ENCODE results near the gene NEU4.
"Not testable (repeated sequence)": the region's sequence is repeated elsewhere in the genome, so short reads cannot be mapped to it uniquely, and the experiment has no call there.

Gene NEU4

DNA sequence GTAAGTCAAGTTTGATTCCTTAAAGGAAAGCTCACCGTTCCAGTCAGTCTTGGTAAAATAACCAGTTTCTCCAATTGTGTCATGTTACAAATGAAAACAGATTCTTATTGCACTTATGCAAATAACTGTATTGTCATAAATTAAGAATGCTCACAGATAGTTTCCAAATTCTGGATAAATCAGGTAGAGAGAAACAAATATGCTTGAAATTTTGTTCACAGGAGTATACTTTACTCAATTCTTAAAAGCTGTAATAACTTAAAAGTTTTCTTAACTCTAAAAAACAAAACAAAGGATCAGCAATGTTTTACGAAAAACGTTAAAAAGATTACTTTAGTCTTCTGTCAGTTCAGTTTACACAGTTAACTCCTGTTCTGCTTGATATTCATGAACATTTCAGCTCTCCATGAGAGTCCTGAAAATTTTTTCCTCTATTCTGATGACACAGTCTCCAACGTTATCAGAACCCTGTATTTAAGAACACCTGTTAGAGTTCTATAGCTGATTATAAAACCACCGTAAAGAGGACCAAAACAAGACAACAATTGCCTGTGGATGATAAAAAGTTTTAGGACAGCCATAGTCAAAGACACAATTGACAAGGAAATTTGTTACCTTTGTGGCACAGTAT, 27.9 kb upstream of the NEU4 start:
- no peak overlapping the region for H3K27ac ChIP-seq (ENCODE audit: low read depth, low read length, poor library complexity, severe bottlenecking)
- H2AFZ ChIP-seq (ENCODE audit: low read length), result no peak overlapping the region

DNA sequence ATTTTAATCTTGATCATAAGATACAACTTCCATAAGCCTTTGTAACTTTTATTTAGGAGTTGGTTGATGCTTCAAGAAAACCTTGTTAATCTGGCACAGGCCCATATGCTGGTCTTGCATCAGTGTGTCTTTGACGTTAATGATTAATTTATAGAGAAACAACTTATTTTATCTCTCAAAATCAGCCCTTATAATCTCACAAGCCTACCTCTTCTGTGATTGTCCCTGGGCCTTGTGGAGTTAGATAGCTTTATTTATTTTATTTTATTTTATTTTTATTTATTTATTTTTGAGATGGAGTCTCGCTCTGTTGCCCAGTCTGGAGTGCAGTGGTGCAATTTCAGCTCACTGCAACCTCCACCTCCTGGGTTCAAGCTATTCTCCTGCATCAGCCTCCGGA, 26.9 kb upstream of the NEU4 start:
- H3K27ac ChIP-seq (ENCODE audit: low read depth, low read length, poor library complexity, severe bottlenecking); H2AFZ ChIP-seq (ENCODE audit: low read length); H3K4me1 ChIP-seq (ENCODE audit: insufficient read depth, low read length, severe bottlenecking); H3K4me2 ChIP-seq (ENCODE audit: low read length); H3K9ac ChIP-seq (ENCODE audit: low read length); H3K9me2 ChIP-seq (ENCODE audit: low read depth, low read length); H3K4me3 ChIP-seq (ENCODE audit: low read depth, low read length, poor library complexity, severe bottlenecking); H3K36me3 ChIP-seq (ENCODE audit: insufficient read depth, low read length); H3K9me3 ChIP-seq (ENCODE audit: low read length); H3K27me3 ChIP-seq (ENCODE audit: insufficient read depth, low read length); H3K79me2 ChIP-seq (ENCODE audit: insufficient read depth, low read length); H3F3A ChIP-seq (ENCODE audit: insufficient read depth, low read length); H4K20me1 ChIP-seq (ENCODE audit: insufficient read depth, low read length): not testable (repeated sequence)

More for the DNA sequence above, 27.9 kb upstream of the NEU4 start:
- no peak overlapping the region for H3K4me3 ChIP-seq (ENCODE audit: low read depth, low read length, poor library complexity, severe bottlenecking)
- no peak overlapping the region for H3K4me2 ChIP-seq (ENCODE audit: low read length)
- H3K9me2 ChIP-seq (ENCODE audit: low read depth, low read length), result no peaks in the 10 kb centered on the region
- H3K36me3 ChIP-seq (ENCODE audit: insufficient read depth, low read length), result no peaks in the 10 kb centered on the region; the same call in 1 of the 2 replicates
- H3K4me1 ChIP-seq (ENCODE audit: insufficient read depth, low read length, severe bottlenecking), result no peaks in the 10 kb centered on the region
- no peak for TF ChIP-seq EZH2 (IDR thresholded peaks at IDR 0.05; ENCODE audit: borderline replicate concordance, low read length)
- TF ChIP-seq, protein P1, sequence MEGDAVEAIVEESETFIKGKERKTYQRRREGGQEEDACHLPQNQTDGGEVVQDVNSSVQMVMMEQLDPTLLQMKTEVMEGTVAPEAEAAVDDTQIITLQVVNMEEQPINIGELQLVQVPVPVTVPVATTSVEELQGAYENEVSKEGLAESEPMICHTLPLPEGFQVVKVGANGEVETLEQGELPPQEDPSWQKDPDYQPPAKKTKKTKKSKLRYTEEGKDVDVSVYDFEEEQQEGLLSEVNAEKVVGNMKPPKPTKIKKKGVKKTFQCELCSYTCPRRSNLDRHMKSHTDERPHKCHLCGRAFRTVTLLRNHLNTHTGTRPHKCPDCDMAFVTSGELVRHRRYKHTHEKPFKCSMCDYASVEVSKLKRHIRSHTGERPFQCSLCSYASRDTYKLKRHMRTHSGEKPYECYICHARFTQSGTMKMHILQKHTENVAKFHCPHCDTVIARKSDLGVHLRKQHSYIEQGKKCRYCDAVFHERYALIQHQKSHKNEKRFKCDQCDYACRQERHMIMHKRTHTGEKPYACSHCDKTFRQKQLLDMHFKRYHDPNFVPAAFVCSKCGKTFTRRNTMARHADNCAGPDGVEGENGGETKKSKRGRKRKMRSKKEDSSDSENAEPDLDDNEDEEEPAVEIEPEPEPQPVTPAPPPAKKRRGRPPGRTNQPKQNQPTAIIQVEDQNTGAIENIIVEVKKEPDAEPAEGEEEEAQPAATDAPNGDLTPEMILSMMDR (IDR thresholded peaks at IDR 0.05; ENCODE audit: low read length), result no peak
- no peaks in the 10 kb centered on the region for H3F3A ChIP-seq (ENCODE audit: insufficient read depth, low read length)
- H3K79me2 ChIP-seq (ENCODE audit: insufficient read depth, low read length), result no peaks in the 10 kb centered on the region
- no peaks in the 10 kb centered on the region; the same call in none of the 2 replicates for H3K27me3 ChIP-seq (ENCODE audit: insufficient read depth, low read length)
- no peaks in the 10 kb centered on the region for H4K20me1 ChIP-seq (ENCODE audit: insufficient read depth, low read length)
- H3K9ac ChIP-seq (ENCODE audit: low read length), result no peak overlapping the region
- peaks cover 10% of the 10 kb centered on the region; the same call in 1 of the 2 replicates for H3K9me3 ChIP-seq (ENCODE audit: low read length)

DNA sequence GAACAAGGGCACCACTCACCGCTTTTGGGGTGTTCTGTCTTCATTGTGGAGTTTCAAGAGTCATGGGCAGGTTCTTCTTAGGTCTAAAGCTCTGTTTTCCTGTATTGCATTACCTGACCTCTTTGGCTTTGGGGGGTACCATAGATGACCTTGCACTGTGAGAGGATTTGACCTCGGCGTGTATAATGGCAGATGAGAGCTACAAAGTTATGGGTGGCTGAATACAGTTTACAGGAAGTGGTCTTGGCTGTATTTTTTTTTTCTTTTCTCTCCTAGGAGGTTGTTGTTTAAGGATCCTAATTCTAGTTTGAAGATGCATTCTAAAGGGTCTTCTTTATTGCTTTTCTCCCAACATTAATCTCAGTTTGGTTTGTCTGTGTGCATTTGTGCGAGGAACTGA, 20.9 kb upstream of the NEU4 start:
- Histone ChIP-seq H3K9me2 (ENCODE audit: low read depth, low read length) (no peaks in the 10 kb centered on the region), H3K36me3 (ENCODE audit: insufficient read depth, low read length) (no peaks in the 10 kb centered on the region; the same call in 1 of the 2 replicates), H4K20me1 (ENCODE audit: insufficient read depth, low read length) (no peaks in the 10 kb centered on the region), H3K27ac (ENCODE audit: low read depth, low read length, poor library complexity, severe bottlenecking) (no peak overlapping the region), H3K4me2 (ENCODE audit: low read length) (no peak overlapping the region), H2AFZ (ENCODE audit: low read length) (no peak overlapping the region), H3K4me3 (ENCODE audit: low read depth, low read length, poor library complexity, severe bottlenecking) (no peak overlapping the region), H3K9me3 (ENCODE audit: low read length) (no peaks in the 10 kb centered on the region), H3F3A (ENCODE audit: insufficient read depth, low read length) (no peaks in the 10 kb centered on the region), H3K4me1 (ENCODE audit: insufficient read depth, low read length, severe bottlenecking) (peaks cover 9% of the 10 kb centered on the region), H3K9ac (ENCODE audit: low read length) (no peak overlapping the region), H3K27me3 (ENCODE audit: insufficient read depth, low read length) (no peaks in the 10 kb centered on the region), H3K79me2 (ENCODE audit: insufficient read depth, low read length) (no peaks in the 10 kb centered on the region)
- TF ChIP-seq, protein P1 (IDR thresholded peaks at IDR 0.05; ENCODE audit: low read length), result no peak
- TF ChIP-seq EZH2 (IDR thresholded peaks at IDR 0.05; ENCODE audit: borderline replicate concordance, low read length), result no peak

DNA sequence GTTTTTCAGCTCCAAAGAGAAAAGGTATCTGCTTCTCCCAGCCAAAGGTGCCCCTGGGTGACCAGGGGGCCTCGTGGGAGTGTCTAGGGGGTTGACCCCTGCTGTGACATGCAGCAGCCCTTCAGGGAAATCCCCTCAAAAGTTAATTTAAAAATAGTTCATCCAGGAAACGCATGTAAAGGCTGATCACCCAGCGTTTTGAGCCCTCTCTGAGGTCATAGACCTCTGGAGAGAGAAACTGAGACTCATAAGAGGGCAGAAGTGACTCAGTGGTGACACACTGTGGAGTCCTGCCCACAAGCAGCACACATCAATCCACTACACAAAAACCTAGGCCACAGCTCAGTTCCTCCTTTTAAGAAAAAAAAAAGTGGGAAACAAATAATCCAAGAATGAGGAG, 20.4 kb upstream of the NEU4 start:
- Histone ChIP-seq H3K4me2 (ENCODE audit: low read length) (no peak overlapping the region), H3K27me3 (ENCODE audit: insufficient read depth, low read length) (no peaks in the 10 kb centered on the region), H3K9me3 (ENCODE audit: low read length) (no peaks in the 10 kb centered on the region), H3K4me3 (ENCODE audit: low read depth, low read length, poor library complexity, severe bottlenecking) (no peak overlapping the region), H3K9me2 (ENCODE audit: low read depth, low read length) (no peaks in the 10 kb centered on the region), H3K79me2 (ENCODE audit: insufficient read depth, low read length) (no peaks in the 10 kb centered on the region), H3K36me3 (ENCODE audit: insufficient read depth, low read length) (no peaks in the 10 kb centered on the region; the same call in 1 of the 2 replicates), H3K27ac (ENCODE audit: low read depth, low read length, poor library complexity, severe bottlenecking) (no peak overlapping the region), H3F3A (ENCODE audit: insufficient read depth, low read length) (no peaks in the 10 kb centered on the region), H2AFZ (ENCODE audit: low read length) (no peak overlapping the region), H3K4me1 (ENCODE audit: insufficient read depth, low read length, severe bottlenecking) (peaks cover 9% of the 10 kb centered on the region), H3K9ac (ENCODE audit: low read length) (no peak overlapping the region), H4K20me1 (ENCODE audit: insufficient read depth, low read length) (no peaks in the 10 kb centered on the region)
- no peak for TF ChIP-seq EZH2 (IDR thresholded peaks at IDR 0.05; ENCODE audit: borderline replicate concordance, low read length)
- TF ChIP-seq, protein P1 (IDR thresholded peaks at IDR 0.05; ENCODE audit: low read length), result no peak

DNA sequence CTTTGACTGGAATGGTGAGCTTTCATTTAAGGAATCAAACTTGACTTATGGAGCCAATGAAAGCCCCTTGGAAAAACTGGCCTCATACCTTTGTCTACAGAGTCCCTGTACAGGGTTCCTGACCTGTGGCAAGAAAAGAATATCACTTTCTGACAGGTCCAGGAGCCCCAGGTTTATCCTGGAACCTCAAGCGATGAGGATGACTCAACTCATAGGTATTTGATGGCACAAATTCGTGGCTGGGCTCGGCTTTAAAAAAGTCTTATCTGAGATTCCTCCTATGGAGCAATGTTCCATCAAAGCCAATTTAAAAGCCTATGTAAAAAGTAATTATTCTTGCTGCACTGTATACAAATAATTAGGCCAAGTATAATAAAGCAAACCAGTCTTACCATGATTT, 17.6 kb upstream of the NEU4 start:
- H3K4me2 ChIP-seq (ENCODE audit: low read length); H3K4me3 ChIP-seq (ENCODE audit: low read depth, low read length, poor library complexity, severe bottlenecking): not testable (repeated sequence)

More for the DNA sequence above, 17.6 kb upstream of the NEU4 start:
- not testable (repeated sequence) for H3K27me3 ChIP-seq (ENCODE audit: insufficient read depth, low read length); H3K27ac ChIP-seq (ENCODE audit: low read depth, low read length, poor library complexity, severe bottlenecking); H3K36me3 ChIP-seq (ENCODE audit: insufficient read depth, low read length); H3K9me3 ChIP-seq (ENCODE audit: low read length); H3K79me2 ChIP-seq (ENCODE audit: insufficient read depth, low read length); H3K4me1 ChIP-seq (ENCODE audit: insufficient read depth, low read length, severe bottlenecking); H3F3A ChIP-seq (ENCODE audit: insufficient read depth, low read length); H4K20me1 ChIP-seq (ENCODE audit: insufficient read depth, low read length); H3K9ac ChIP-seq (ENCODE audit: low read length); H2AFZ ChIP-seq (ENCODE audit: low read length); H3K9me2 ChIP-seq (ENCODE audit: low read depth, low read length)

Measured in OCI-LY1 (cell line).